ENCODE results near the gene L2HGDH.
"Not testable (repeated sequence)": the region's sequence is repeated elsewhere in the genome, so short reads cannot be mapped to it uniquely, and the experiment has no call there.

The L2HGDH gene

GRCh38 chr14:50339178-50339804 is 27.3 kb upstream of the L2HGDH start:
- DNase-seq, result no peak

GRCh38 chr14:50338587-50338986 is 26.6 kb upstream of the L2HGDH start:
- no peak for DNase-seq

- DNase-seq, result no peak
Measured at GRCh38 chr14:50335989-50336824, 24.2 kb upstream of the L2HGDH start.

GRCh38 chr14:50335389-50335788 is 23.4 kb upstream of the L2HGDH start:
- DNase-seq, result no peak

GRCh38 chr14:50334211-50334610 is 22.2 kb upstream of the L2HGDH start:
- DNase-seq, result no peak

GRCh38 chr14:50333014-50333509 is 21.0 kb upstream of the L2HGDH start:
- no peak for DNase-seq

- no peak for DNase-seq
Measured at GRCh38 chr14:50331596-50331995, 19.6 kb upstream of the L2HGDH start.

- DNase-seq, result peak; percentile 95
Measured at GRCh38 chr14:50321009-50321660, 9.1 kb upstream of the L2HGDH start.

- peak; percentile 54 for DNase-seq
Measured at GRCh38 chr14:50320283-50320682, 8.3 kb upstream of the L2HGDH start.

GRCh38 chr14:50319721-50320120 is 7.7 kb upstream of the L2HGDH start:
- no peak for DNase-seq

GRCh38 chr14:50319293-50319692 is 7.3 kb upstream of the L2HGDH start:
- DNase-seq, result no peak

- DNase-seq, result peak; percentile 19
Measured at GRCh38 chr14:50318031-50318626, 6.1 kb upstream of the L2HGDH start.

GRCh38 chr14:50314098-50314497 is 2.1 kb upstream of the L2HGDH start:
- DNase-seq, result not testable (repeated sequence)

GRCh38 chr14:50312734-50313054 is 665 bp upstream of the L2HGDH start:
- DNase-seq, result no peak

- DNase-seq, result no peak
Measured at GRCh38 chr14:50311337-50311971, 575 bp downstream of the L2HGDH start.

- DNase-seq, result no peak
Measured at GRCh38 chr14:50310445-50310844, 1.6 kb downstream of the L2HGDH start.

GRCh38 chr14:50308363-50308915 is 3.6 kb downstream of the L2HGDH start:
- no peak for DNase-seq

- DNase-seq, result peak; percentile 13
Measured at GRCh38 chr14:50303744-50304471, 8.1 kb downstream of the L2HGDH start.

- no peak for DNase-seq
Measured at GRCh38 chr14:50301914-50302313, 10.1 kb downstream of the L2HGDH start.

GRCh38 chr14:50299585-50299984 is 12.4 kb downstream of the L2HGDH start:
- no peak for DNase-seq

GRCh38 chr14:50290306-50290705 is 21.7 kb downstream of the L2HGDH start:
- no peak for DNase-seq

GRCh38 chr14:50288146-50288545 is 23.9 kb downstream of the L2HGDH start:
- no peak for DNase-seq
